Measurements from ENCODE around the gene SLC29A1. TPM values are rescaled to one million over a fixed set of nuclear protein-coding genes. Genes with fewer than 3 reads are reported as not detected.

SLC29A1 gene
- total RNA-seq, 1 experiment from 2014 or later, result 7.0 TPM

DNA sequence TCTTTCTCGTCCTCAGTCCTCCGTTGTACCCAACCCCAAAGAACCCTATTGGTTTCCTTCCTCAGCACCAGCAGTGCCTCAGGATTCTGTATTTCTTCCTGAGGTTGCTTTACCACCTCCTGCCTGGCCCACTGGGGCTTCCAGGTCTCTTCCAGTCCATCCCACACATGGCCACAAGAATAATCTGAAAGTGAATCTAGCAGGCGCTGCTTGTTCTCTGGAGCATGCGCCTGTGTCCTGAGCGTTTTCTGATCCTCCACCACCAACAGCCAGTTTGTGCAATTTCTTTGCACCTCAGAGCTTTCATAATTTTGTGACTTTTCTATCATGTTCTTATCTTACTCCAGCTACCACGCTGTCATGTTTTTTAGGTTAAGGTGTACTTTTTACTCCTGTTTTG lies 11.9 kb downstream of the SLC29A1 start:
- H3K4me3 Mint-ChIP-seq (ENCODE audit: unreplicated experiment), result no peak overlapping the region
- H3K9me3 Mint-ChIP-seq (ENCODE audit: unreplicated experiment), result no peaks in the 10 kb centered on the region
- intact Hi-C loops (cut with micrococcal nuclease), result no loop called here
- DNase-seq (ENCODE audit: unreplicated experiment), result no peak
- no peak overlapping the region for H3K27ac Mint-ChIP-seq (ENCODE audit: low read depth, unreplicated experiment)
- H3K27me3 Mint-ChIP-seq (ENCODE audit: insufficient read depth, unreplicated experiment), result no peaks in the 10 kb centered on the region
- CTCF ChIA-PET, result interaction anchor here (0.5 to 3.6 kb wide), 27 partner anchors 8 to 1548 kb away, joined by 3 to 52 read pairs (median 4); partner anchors contain the start of genes HSP90AB1, SLC29A1 and SLC35B2
- peaks cover 7% of the 10 kb centered on the region for H3K36me3 Mint-ChIP-seq (ENCODE audit: insufficient read depth, unreplicated experiment)
- POLR2A ChIA-PET, result interaction anchor here (1.0 to 5.2 kb wide), 7 partner anchors 11 to 63 kb away, joined by 3 to 114 read pairs (median 6); partner anchors contain the start of genes HSP90AB1 and SLC35B2
- H3K4me1 Mint-ChIP-seq (ENCODE audit: insufficient read depth, unreplicated experiment), result peaks cover 22% of the 10 kb centered on the region
- TF ChIP-seq, protein P1, sequence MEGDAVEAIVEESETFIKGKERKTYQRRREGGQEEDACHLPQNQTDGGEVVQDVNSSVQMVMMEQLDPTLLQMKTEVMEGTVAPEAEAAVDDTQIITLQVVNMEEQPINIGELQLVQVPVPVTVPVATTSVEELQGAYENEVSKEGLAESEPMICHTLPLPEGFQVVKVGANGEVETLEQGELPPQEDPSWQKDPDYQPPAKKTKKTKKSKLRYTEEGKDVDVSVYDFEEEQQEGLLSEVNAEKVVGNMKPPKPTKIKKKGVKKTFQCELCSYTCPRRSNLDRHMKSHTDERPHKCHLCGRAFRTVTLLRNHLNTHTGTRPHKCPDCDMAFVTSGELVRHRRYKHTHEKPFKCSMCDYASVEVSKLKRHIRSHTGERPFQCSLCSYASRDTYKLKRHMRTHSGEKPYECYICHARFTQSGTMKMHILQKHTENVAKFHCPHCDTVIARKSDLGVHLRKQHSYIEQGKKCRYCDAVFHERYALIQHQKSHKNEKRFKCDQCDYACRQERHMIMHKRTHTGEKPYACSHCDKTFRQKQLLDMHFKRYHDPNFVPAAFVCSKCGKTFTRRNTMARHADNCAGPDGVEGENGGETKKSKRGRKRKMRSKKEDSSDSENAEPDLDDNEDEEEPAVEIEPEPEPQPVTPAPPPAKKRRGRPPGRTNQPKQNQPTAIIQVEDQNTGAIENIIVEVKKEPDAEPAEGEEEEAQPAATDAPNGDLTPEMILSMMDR (IDR thresholded peaks at IDR 0.05; ENCODE audit: unreplicated experiment), result no peak
- BruUV-seq (replicated peaks), result no TSS peak

DNA sequence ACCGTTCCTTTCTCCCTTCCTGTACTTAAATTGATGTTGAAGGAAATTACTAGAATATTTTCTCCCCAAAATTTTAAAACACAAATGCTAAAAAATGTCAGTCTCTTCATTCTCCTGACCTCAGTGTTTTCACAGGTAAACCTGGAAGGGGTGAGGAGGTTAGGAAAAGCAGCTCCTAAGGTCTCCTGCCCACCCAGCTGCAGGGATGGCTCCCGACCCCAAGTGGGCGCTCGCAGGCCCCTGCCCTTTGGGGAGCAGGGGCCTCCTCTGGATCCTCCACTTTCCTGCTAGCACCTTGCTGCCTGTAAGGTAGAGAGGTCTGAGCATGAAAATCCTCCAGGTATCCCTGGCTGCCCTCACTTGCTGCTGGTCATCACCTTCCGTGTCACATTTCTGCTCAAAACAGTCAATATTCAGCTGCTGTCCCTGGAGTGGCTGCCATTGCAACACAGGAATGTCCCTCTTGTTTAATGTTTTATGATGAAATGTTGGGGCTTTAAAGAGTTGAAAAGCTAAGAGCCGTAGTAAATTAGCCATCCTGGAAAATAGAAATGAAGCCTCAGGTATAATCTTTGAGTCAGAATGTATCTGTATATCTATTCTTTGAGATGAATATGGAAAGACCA lies 12.6 kb downstream of the SLC29A1 start:
- Mint-ChIP-seq H3K36me3 (ENCODE audit: insufficient read depth, unreplicated experiment) (peaks cover 7% of the 10 kb centered on the region), H3K9me3 (ENCODE audit: unreplicated experiment) (no peaks in the 10 kb centered on the region), H3K27me3 (ENCODE audit: insufficient read depth, unreplicated experiment) (no peaks in the 10 kb centered on the region), H3K27ac (ENCODE audit: low read depth, unreplicated experiment) (no peak overlapping the region), H3K4me1 (ENCODE audit: insufficient read depth, unreplicated experiment) (peaks cover 22% of the 10 kb centered on the region), H3K4me3 (ENCODE audit: unreplicated experiment) (no peak overlapping the region)
- no peak for DNase-seq (ENCODE audit: unreplicated experiment)
- ChIA-PET POLR2A (interaction anchor here (1.0 to 5.2 kb wide), 7 partner anchors 11 to 63 kb away, joined by 3 to 114 read pairs (median 3); partner anchors contain the start of genes HSP90AB1, SLC29A1 and SLC35B2), CTCF (interaction anchor here (0.5 to 3.6 kb wide), 16 partner anchors 9 to 1547 kb away, joined by 3 to 52 read pairs (median 6); partner anchors contain the start of genes SLC29A1 and SLC35B2)
- intact Hi-C loops (cut with micrococcal nuclease), result no loop called here
- BruUV-seq (replicated peaks), result no TSS peak
- TF ChIP-seq, protein P1 (IDR thresholded peaks at IDR 0.05; ENCODE audit: unreplicated experiment), result no peak

DNA sequence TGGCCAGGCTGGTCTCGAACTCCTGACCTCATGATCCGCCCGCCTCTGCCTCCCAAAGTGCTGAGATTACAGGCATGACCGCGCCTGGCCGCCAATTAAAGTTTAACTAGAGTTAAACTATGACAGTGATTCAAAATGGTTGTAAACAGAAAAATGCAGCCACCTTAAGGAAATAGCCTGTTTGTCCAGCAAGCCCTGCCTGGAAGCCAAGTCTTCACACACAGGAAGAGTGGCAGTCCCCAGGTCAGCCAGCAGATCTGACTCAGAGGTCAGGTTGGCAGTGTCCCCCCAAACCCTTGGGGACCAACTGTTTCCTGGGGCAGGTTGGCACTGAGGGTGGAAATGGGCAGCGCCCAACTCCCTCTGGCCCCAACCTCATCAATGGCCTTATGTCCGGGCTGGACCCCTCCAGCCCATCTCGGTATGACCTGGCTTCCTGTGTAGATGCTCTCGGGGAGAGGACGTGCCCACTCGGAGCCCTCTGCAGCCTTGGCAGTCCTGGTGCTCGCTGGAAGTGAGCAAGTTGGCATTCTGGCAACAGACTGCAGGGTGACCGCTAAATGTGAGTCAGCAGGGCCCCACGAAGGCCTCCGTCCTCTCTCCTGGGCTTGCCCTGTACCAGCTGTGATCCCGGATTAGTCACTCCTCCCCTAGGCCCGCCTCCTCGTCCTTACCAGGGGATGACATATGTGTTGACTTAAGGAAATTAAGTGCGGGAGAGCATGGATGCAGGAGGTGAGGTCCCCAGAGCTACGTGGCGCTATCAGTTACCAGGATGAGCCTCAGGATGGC lies 13.8 kb downstream of the SLC29A1 start:
- intact Hi-C loops (cut with micrococcal nuclease), result loop anchor here (1.0 kb wide), 2 partner anchors 16 to 65 kb away; no protein-coding TSS in a partner anchor
- DNase-seq (ENCODE audit: unreplicated experiment), result peak; percentile 99
- BruUV-seq (replicated peaks), result TSS peak; percentile 51
- POLR2A ChIA-PET, result interaction anchor here (0.6 to 5.2 kb wide), 15 partner anchors 8 to 446 kb away, joined by 3 to 114 read pairs (median 4); partner anchors contain the start of genes CDC5L, HSP90AB1, SLC29A1 and SLC35B2
- Mint-ChIP-seq H3K4me3 (ENCODE audit: unreplicated experiment) (peak overlapping the region; percentile 86), H3K27me3 (ENCODE audit: insufficient read depth, unreplicated experiment) (no peaks in the 10 kb centered on the region), H3K36me3 (ENCODE audit: insufficient read depth, unreplicated experiment) (peaks cover 7% of the 10 kb centered on the region), H3K9me3 (ENCODE audit: unreplicated experiment) (no peaks in the 10 kb centered on the region), H3K27ac (ENCODE audit: low read depth, unreplicated experiment) (peak overlapping the region; percentile 85), H3K4me1 (ENCODE audit: insufficient read depth, unreplicated experiment) (peaks cover 22% of the 10 kb centered on the region)
- TF ChIP-seq, protein P1 (IDR thresholded peaks at IDR 0.05; ENCODE audit: unreplicated experiment), result no peak
- CTCF ChIA-PET, result interaction anchor here (0.7 to 3.7 kb wide), 22 partner anchors 10 to 762 kb away, joined by 3 to 52 read pairs (median 4); partner anchors contain the start of genes HSP90AB1, SLC29A1 and SLC35B2
